HUES6 (cell line): Measurements from ENCODE around the gene CAPN8.

ENCODE experiments used
- H3K27ac ChIP-seq: 2 replicates; pipeline ENCODE4 v1.7.0; 2013; ENCODE audit warnings: low read depth, mild to moderate bottlenecking, low read length, inconsistent platforms
- H3K27me3 ChIP-seq: 2 replicates; pipeline ENCODE4 v1.6.1; 2013; ENCODE audit warnings: low read length; ENCODE audit not compliant: control insufficient read depth, insufficient read depth
- H3K36me3 ChIP-seq: 2 replicates; pipeline ENCODE4 v1.6.1; 2013; ENCODE audit warnings: low read length; ENCODE audit not compliant: control insufficient read depth, insufficient read depth
- H3K4me1 ChIP-seq: 2 replicates; pipeline ENCODE4 v1.6.1; 2013; ENCODE audit warnings: low read length; ENCODE audit not compliant: control insufficient read depth, insufficient read depth
- H3K4me3 ChIP-seq: 2 replicates; pipeline ENCODE4 v1.5.1; 2013; ENCODE audit warnings: low read depth, low read length
- H3K9ac ChIP-seq: one replicate; pipeline ENCODE4 v1.6.1; 2013; ENCODE audit warnings: mild to moderate bottlenecking, low read length
- H3K9me3 ChIP-seq: 2 replicates; pipeline ENCODE4 v1.6.1; 2013; ENCODE audit warnings: low read depth, low read length; ENCODE audit not compliant: control insufficient read depth, insufficient read depth

Gene CAPN8

DNA sequence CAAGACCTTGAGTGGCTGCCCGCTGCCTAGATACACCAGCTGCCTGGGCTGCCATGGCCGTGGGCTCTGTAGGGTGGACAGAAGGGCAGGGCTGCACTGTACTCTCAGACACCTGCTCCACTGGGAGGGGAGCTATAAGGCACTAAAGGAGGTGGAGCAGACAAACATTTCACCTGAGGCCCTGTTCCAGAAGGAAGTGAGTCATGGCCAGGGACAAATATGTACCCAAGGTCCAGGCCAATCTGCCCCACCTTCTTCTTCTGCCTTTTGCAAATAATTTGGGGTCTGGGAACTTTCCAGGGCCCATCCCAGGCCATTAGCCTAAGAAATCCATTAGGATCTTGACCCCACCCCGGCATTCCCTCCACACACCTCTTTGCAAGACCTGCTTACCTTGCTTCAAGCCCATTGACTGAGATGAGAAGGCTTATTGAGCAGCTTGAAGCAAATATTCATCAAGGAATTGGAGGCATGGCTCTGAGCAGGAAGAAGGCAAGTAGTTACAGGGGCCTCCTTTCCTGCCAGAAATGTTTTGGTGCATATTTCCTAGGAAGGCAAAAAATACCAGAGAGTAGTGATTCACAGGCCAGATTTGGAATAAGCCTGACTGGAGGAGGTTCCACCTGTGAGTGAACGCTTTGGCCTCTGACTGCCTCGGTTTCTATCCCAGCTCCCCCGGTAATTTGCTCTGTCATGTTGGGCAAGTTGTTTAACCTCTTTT, at the start of gene CAPN8:
TSS of gene CAPN8 (minus strand) at position 110 of the 721 bp plus-strand sequence. CDS start at position 55, 55 bp downstream.
- H3K27me3 ChIP-seq: no peaks in the 10 kb centered on the region
- H3K9me3 ChIP-seq: no peaks in the 10 kb centered on the region
- H3K9ac ChIP-seq: no peak within 1 kb of the TSS
- peaks cover 2% of the 10 kb centered on the region for H3K4me1 ChIP-seq
- no peak within 1 kb of the TSS for H3K4me3 ChIP-seq
- no peak within 1 kb of the TSS for H3K27ac ChIP-seq
- H3K36me3 ChIP-seq: no peaks in the 10 kb centered on the region

- peaks cover 70% of the 10 kb centered on the region for H3K27me3 ChIP-seq
- H3K27ac ChIP-seq: no peak overlapping the region
- peaks cover 60% of the 10 kb centered on the region for H3K4me1 ChIP-seq
- no peaks in the 10 kb centered on the region for H3K9me3 ChIP-seq
- H3K36me3 ChIP-seq: peaks cover 8% of the 10 kb centered on the region; the same call in 1 of the 2 replicates
- H3K9ac ChIP-seq: peak overlapping the region; percentile 38
- H3K4me3 ChIP-seq: peak overlapping the region; percentile 31; the same call in 1 of the 2 replicates
Measured at GRCh38 chr1:223714849-223715603, 49.5 kb upstream of the CAPN8 start.

GRCh38 chr1:223714421-223714724, 48.9 kb upstream of the CAPN8 start:
- H3K27ac ChIP-seq: no peak overlapping the region
- peaks cover 58% of the 10 kb centered on the region for H3K4me1 ChIP-seq
- no peaks in the 10 kb centered on the region for H3K9me3 ChIP-seq
- peaks cover 8% of the 10 kb centered on the region; the same call in 1 of the 2 replicates for H3K36me3 ChIP-seq
- 0 out of 2 replicates have a peak overlapping the region, but pooled peaks have one; percentile 95 for H3K4me3 ChIP-seq
- H3K27me3 ChIP-seq: peaks cover 63% of the 10 kb centered on the region
- H3K9ac ChIP-seq: no peak overlapping the region

- peak overlapping the region; percentile 95 for H3K4me3 ChIP-seq
- H3K36me3 ChIP-seq: peaks cover 8% of the 10 kb centered on the region; the same call in 1 of the 2 replicates
- H3K9ac ChIP-seq: peak overlapping the region; percentile 97
- peaks cover 62% of the 10 kb centered on the region for H3K27me3 ChIP-seq
- H3K9me3 ChIP-seq: no peaks in the 10 kb centered on the region
- H3K4me1 ChIP-seq: peaks cover 52% of the 10 kb centered on the region
- no peak overlapping the region for H3K27ac ChIP-seq
Measured at GRCh38 chr1:223713546-223714420, 48.3 kb upstream of the CAPN8 start.

GRCh38 chr1:223712850-223713474, 47.5 kb upstream of the CAPN8 start:
- peaks cover 55% of the 10 kb centered on the region for H3K27me3 ChIP-seq
- peak overlapping the region; percentile 95 for H3K4me3 ChIP-seq
- no peak overlapping the region; the same call in 1 of the 2 replicates for H3K27ac ChIP-seq

DNA sequence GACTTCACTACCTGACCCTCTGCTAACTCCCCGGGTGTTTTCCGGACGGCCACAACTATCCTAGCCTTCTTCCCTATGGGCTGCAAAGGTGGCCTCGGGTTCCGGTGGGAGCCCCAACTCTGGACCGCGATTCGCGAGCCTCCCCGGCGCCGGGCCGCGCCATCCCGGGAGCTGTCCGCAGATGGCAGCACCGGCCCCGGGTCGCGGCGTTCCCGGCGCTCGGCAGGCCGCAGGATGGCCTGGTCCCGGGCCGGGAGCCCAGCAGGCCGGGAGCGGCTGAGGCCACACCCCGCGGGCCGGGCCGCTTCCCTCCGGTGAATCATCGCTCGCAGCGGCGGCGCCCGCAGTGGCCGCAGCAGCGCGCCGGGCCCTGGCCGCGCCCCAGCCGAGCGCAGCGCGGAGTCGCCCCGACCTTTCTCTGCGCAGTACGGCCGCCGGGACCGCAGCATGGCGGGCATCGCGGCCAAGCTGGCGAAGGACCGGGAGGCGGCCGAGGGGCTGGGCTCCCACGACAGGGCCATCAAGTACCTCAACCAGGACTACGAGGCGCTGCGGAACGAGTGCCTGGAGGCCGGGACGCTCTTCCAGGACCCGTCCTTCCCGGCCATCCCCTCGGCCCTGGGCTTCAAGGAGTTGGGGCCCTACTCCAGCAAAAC, 46.8 kb upstream of the CAPN8 start, which contains the start of gene CAPN2:
TSS of gene CAPN2 (plus strand) at position 346 of the 656 bp plus-strand sequence. CDS start at position 448, 102 bp downstream.
- Histone ChIP-seq H3K36me3 (no peaks in the 10 kb centered on the region), H3K4me3 (peak within 1 kb of the TSS; percentile 95), H3K27me3 (peaks cover 48% of the 10 kb centered on the region), H3K9me3 (no peaks in the 10 kb centered on the region), H3K9ac (peak within 1 kb of the TSS; percentile 97), H3K4me1 (peaks cover 45% of the 10 kb centered on the region), H3K27ac (no peak within 1 kb of the TSS; the same call in 1 of the 2 replicates)

More at GRCh38 chr1:223712850-223713474, 47.5 kb upstream of the CAPN8 start:
- Histone ChIP-seq H3K4me1 (peaks cover 45% of the 10 kb centered on the region), H3K9ac (peak overlapping the region; percentile 97), H3K9me3 (no peaks in the 10 kb centered on the region), H3K36me3 (peaks cover 2% of the 10 kb centered on the region; the same call in 1 of the 2 replicates)

DNA sequence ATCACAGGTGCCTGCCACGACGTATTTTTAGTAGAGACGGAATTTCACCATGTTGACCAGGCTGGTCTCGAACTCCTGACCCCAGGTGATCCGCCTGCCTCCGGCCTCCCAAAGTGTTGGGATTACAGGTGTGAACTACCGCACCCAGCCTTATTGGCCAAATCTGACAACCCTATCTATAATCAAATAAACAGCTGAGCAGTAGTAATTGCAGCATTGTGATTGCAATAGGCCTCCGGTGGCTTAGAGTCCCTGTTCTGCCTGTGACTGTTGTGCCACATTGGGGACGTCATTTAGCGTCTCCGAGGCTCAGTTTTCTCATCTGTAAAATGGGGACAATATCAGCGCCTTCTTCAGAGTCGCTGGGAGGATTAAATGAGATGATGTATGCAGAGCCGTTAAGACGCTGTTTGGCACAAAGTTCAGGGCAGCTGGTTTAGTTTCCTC, 46.3 kb upstream of the CAPN8 start:
- Histone ChIP-seq H3K4me3 (peak overlapping the region; percentile 95), H3K4me1 (peaks cover 41% of the 10 kb centered on the region), H3K9me3 (no peaks in the 10 kb centered on the region), H3K27me3 (peaks cover 43% of the 10 kb centered on the region), H3K27ac (no peak overlapping the region), H3K9ac (peak overlapping the region; percentile 97), H3K36me3 (no peaks in the 10 kb centered on the region)

- Histone ChIP-seq H3K9ac (no peak overlapping the region), H3K27ac (no peak overlapping the region), H3K4me3 (no peak overlapping the region), H3K36me3 (no peaks in the 10 kb centered on the region), H3K9me3 (no peaks in the 10 kb centered on the region), H3K4me1 (peaks cover 40% of the 10 kb centered on the region), H3K27me3 (peaks cover 37% of the 10 kb centered on the region)
Measured at GRCh38 chr1:223711173-223711572, 45.7 kb upstream of the CAPN8 start.

GRCh38 chr1:223710179-223711133, 45.0 kb upstream of the CAPN8 start:
- H3K27me3 ChIP-seq: peaks cover 30% of the 10 kb centered on the region
- H3K9me3 ChIP-seq: no peaks in the 10 kb centered on the region
- peaks cover 38% of the 10 kb centered on the region for H3K4me1 ChIP-seq
- H3K9ac ChIP-seq: no peak overlapping the region
- no peaks in the 10 kb centered on the region for H3K36me3 ChIP-seq
- no peak overlapping the region for H3K4me3 ChIP-seq
- H3K27ac ChIP-seq: no peak overlapping the region
